G401.6 (cell line): ENCODE data around the gene ITGA2B.
"Not testable (repeated sequence)": the region's sequence is repeated elsewhere in the genome, so short reads cannot be mapped to it uniquely, and the experiment has no call there.

Source experiments
- FAIRE-seq: peaks from 2 replicates; lab custom pipeline; 2012; peaks lifted over from hg19 to GRCh38; lab: Jason Lieb, UNC

ITGA2B gene

GRCh38 chr17:44390250-44390870 lies 911 bp upstream of the ITGA2B start:
- no peak for FAIRE-seq

- FAIRE-seq = no peak
These were observed 314 bp upstream of the ITGA2B start for GRCh38 chr17:44389723-44390202.

GRCh38 chr17:44387804-44388203 lies 1.6 kb downstream of the ITGA2B start:
- no peak for FAIRE-seq

- FAIRE-seq = no peak
These were observed 3.3 kb downstream of the ITGA2B start for GRCh38 chr17:44386182-44386525.

GRCh38 chr17:44385287-44386181 lies 3.9 kb downstream of the ITGA2B start:
- FAIRE-seq = no peak

GRCh38 chr17:44384823-44385286 lies 4.6 kb downstream of the ITGA2B start:
- no peak for FAIRE-seq

GRCh38 chr17:44384281-44384822 lies 5.1 kb downstream of the ITGA2B start:
- no peak for FAIRE-seq

- no peak for FAIRE-seq
These were observed 5.6 kb downstream of the ITGA2B start for GRCh38 chr17:44383861-44384260.

GRCh38 chr17:44383363-44383762 lies 6.1 kb downstream of the ITGA2B start:
- FAIRE-seq = no peak

- no peak for FAIRE-seq
These were observed 6.5 kb downstream of the ITGA2B start for GRCh38 chr17:44382917-44383316.

- no peak for FAIRE-seq
These were observed 7.6 kb downstream of the ITGA2B start for GRCh38 chr17:44381810-44382305.

GRCh38 chr17:44380767-44381166 lies 8.7 kb downstream of the ITGA2B start:
- FAIRE-seq = no peak

GRCh38 chr17:44379887-44380286 lies 9.6 kb downstream of the ITGA2B start:
- no peak for FAIRE-seq

- no peak for FAIRE-seq
These were observed 11.2 kb downstream of the ITGA2B start for GRCh38 chr17:44378171-44378705.

GRCh38 chr17:44376779-44377178 lies 12.7 kb downstream of the ITGA2B start:
- no peak for FAIRE-seq

GRCh38 chr17:44376124-44376523 lies 13.3 kb downstream of the ITGA2B start:
- no peak for FAIRE-seq

GRCh38 chr17:44375196-44376017 lies 14.0 kb downstream of the ITGA2B start:
- FAIRE-seq = no peak

GRCh38 chr17:44374306-44375195 lies 14.9 kb downstream of the ITGA2B start:
- FAIRE-seq = no peak

- no peak for FAIRE-seq
These were observed 17.4 kb downstream of the ITGA2B start for GRCh38 chr17:44372036-44372435.

GRCh38 chr17:44369414-44370023 lies 19.9 kb downstream of the ITGA2B start:
- FAIRE-seq = not testable (repeated sequence)
